Smooth muscle cell (in vitro differentiated cells): ENCODE measurements around the gene CHST11. TPM values are rescaled to one million over a fixed set of nuclear protein-coding genes. Genes with fewer than 3 reads are reported as not detected.

Experiments
- DNase-seq: peaks from one replicate; lab custom pipeline; 2025; ENCODE audit not compliant: unreplicated experiment; lab: John Stamatoyannopoulos, UW
- H2AFZ ChIP-seq: fragments of 200-600 bp; sonication (generic); 2 replicates; pipeline ENCODE4 v1.6.0; 2016; ENCODE audit warnings: antibody characterized with exemption, low read depth, mild to moderate bottlenecking
- H3F3A ChIP-seq: fragments of 200-600 bp; sonication (generic); 2 replicates; pipeline ENCODE4 v1.6.0; 2017; ENCODE audit warnings: antibody characterized with exemption, low read depth
- H3K27ac ChIP-seq: fragments of 200-600 bp; sonication (generic); 2 replicates; pipeline ENCODE4 v1.5.1; 2016; ENCODE audit warnings: low read depth, mild to moderate bottlenecking
- H3K27me3 ChIP-seq: fragments of 200-600 bp; sonication (generic); 2 replicates; pipeline ENCODE4 v1.6.1; 2016; ENCODE audit warnings: low read depth, mild to moderate bottlenecking
- H3K36me3 ChIP-seq: fragments of 200-600 bp; sonication (generic); 2 replicates; pipeline ENCODE4 v1.5.1; 2016; ENCODE audit warnings: low read depth
- H3K4me1 ChIP-seq: fragments of 200-600 bp; sonication (generic); 2 replicates; pipeline ENCODE4 v1.5.1; 2016; ENCODE audit warnings: low read depth
- H3K4me2 ChIP-seq: fragments of 200-600 bp; sonication (generic); 2 replicates; pipeline ENCODE4 v1.6.0; 2016; ENCODE audit warnings: mild to moderate bottlenecking
- H3K4me3 ChIP-seq: fragments of 200-600 bp; sonication (generic); 2 replicates; pipeline ENCODE4 v1.5.1; 2016; ENCODE audit warnings: mild to moderate bottlenecking
- H3K79me2 ChIP-seq: fragments of 200-600 bp; sonication (generic); 2 replicates; pipeline ENCODE4 v1.6.0; 2016; ENCODE audit warnings: low read depth, mild to moderate bottlenecking
- H3K9ac ChIP-seq: fragments of 200-600 bp; sonication (generic); 2 replicates; pipeline ENCODE4 v1.6.0; 2016; ENCODE audit warnings: low read depth
- H3K9me3 ChIP-seq: fragments of 200-600 bp; sonication (generic); replicated peaks from 2 replicates; pipeline ENCODE4 v1.5.1; 2016; ENCODE audit warnings: low read depth
- H4K20me1 ChIP-seq: fragments of 200-600 bp; sonication (generic); 2 replicates; pipeline ENCODE4 v1.6.0; 2016; ENCODE audit warnings: low read depth
- CTCF ChIP-seq: fragments of 200-600 bp; sonication (generic); IDR thresholded peaks from 2 replicates; pipeline ENCODE4 v1.5.1; 2017; ENCODE audit warnings: borderline replicate concordance, mild to moderate bottlenecking, antibody characterized with exemption; ENCODE audit not compliant: insufficient read depth, poor library complexity, severe bottlenecking
- WGBS: methylation state at CpG from one replicate; pipeline ENCODE4 v1.1.7; 2016; ENCODE audit warnings: low lambda C conversion rate; 5-methylcytosine and 5-hydroxymethylcytosine counted together
- polyA plus RNA-seq: library from polyadenylated mRNA; unstranded; fragments of >200 nt; fragmentation: Nextera tagmentation; extraction: Ambion mirVana; gene quantifications from 2 replicates; pipeline ENCODE4 v1.2.1, GENCODE V29; 2016
- total RNA-seq: library from RNA; depleted of rRNA; stranded (reverse); fragments of >200 nt; gene quantifications from 2 replicates; pipeline ENCODE4 v1.2.3, GENCODE V29; 2014

The CHST11 gene
- total and polyA plus RNA-seq, 2 experiments from 2014 or later: 6.9 to 10.2 TPM

- TF ChIP-seq CTCF: no peak
- no peak overlapping the region for H3K4me3 ChIP-seq
- H3K27ac ChIP-seq: no peak overlapping the region
- H3K9me3 ChIP-seq: no peaks in the 10 kb centered on the region
- WGBS: 86% methylated on average over 9 of the region's 9 CpGs
- no peaks in the 10 kb centered on the region for H3K27me3 ChIP-seq
- H3K36me3 ChIP-seq: no peaks in the 10 kb centered on the region
- peaks cover 16% of the 10 kb centered on the region for H4K20me1 ChIP-seq
- no peak overlapping the region for H3K4me2 ChIP-seq
- DNase-seq: no peak
- H2AFZ ChIP-seq: no peak overlapping the region
- H3K79me2 ChIP-seq: no peaks in the 10 kb centered on the region
- no peak overlapping the region for H3K9ac ChIP-seq
- H3K4me1 ChIP-seq: peaks cover 14% of the 10 kb centered on the region
- H3F3A ChIP-seq: no peaks in the 10 kb centered on the region
Measured at GRCh38 chr12:104709692-104710435, 253.1 kb downstream of the CHST11 start.

- no peaks in the 10 kb centered on the region for H3F3A ChIP-seq
- no peak overlapping the region for H2AFZ ChIP-seq
- no peaks in the 10 kb centered on the region for H3K9me3 ChIP-seq
- no peak overlapping the region for H3K4me2 ChIP-seq
- H4K20me1 ChIP-seq: peaks cover 21% of the 10 kb centered on the region
- no peak for TF ChIP-seq CTCF
- no peaks in the 10 kb centered on the region for H3K27me3 ChIP-seq
- H3K36me3 ChIP-seq: no peaks in the 10 kb centered on the region
- H3K4me1 ChIP-seq: peaks cover 14% of the 10 kb centered on the region
- H3K79me2 ChIP-seq: no peaks in the 10 kb centered on the region
- H3K4me3 ChIP-seq: no peak overlapping the region
- H3K9ac ChIP-seq: no peak overlapping the region
- no peak for DNase-seq
- H3K27ac ChIP-seq: no peak overlapping the region
- 92% methylated on average over 8 of the region's 8 CpGs for WGBS
Measured at GRCh38 chr12:104710940-104711689, 254.4 kb downstream of the CHST11 start.

- H3K36me3 ChIP-seq: no peaks in the 10 kb centered on the region
- H3K4me3 ChIP-seq: no peak overlapping the region
- no peaks in the 10 kb centered on the region for H3K79me2 ChIP-seq
- H3K9me3 ChIP-seq: no peaks in the 10 kb centered on the region
- no peaks in the 10 kb centered on the region for H3F3A ChIP-seq
- no peak for DNase-seq
- no peak overlapping the region for H3K4me2 ChIP-seq
- peak overlapping the region; percentile 84 for H2AFZ ChIP-seq
- H4K20me1 ChIP-seq: peaks cover 31% of the 10 kb centered on the region
- peak overlapping the region; percentile 43 for H3K9ac ChIP-seq
- H3K4me1 ChIP-seq: peaks cover 14% of the 10 kb centered on the region
- TF ChIP-seq CTCF: no peak
- no peak overlapping the region for H3K27ac ChIP-seq
- no peaks in the 10 kb centered on the region for H3K27me3 ChIP-seq
- WGBS: 27% methylated on average over 6 of the region's 6 CpGs
Measured at GRCh38 chr12:104712477-104712876, 255.7 kb downstream of the CHST11 start.

GRCh38 chr12:104712968-104713367, 256.2 kb downstream of the CHST11 start:
- no peak for DNase-seq
- Histone ChIP-seq H3K4me3 (no peak overlapping the region), H3K27me3 (no peaks in the 10 kb centered on the region), H3K79me2 (no peaks in the 10 kb centered on the region), H4K20me1 (peaks cover 28% of the 10 kb centered on the region), H3K4me1 (peaks cover 14% of the 10 kb centered on the region), H3K9me3 (no peaks in the 10 kb centered on the region), H3K9ac (no peak overlapping the region), H3K27ac (no peak overlapping the region), H3K4me2 (no peak overlapping the region), H2AFZ (no peak overlapping the region), H3F3A (no peaks in the 10 kb centered on the region), H3K36me3 (no peaks in the 10 kb centered on the region)
- 94% methylated on average over 5 of the region's 5 CpGs for WGBS
- TF ChIP-seq CTCF: no peak
